ENCODE results near the gene SLC35G6.
"Not testable (repeated sequence)": the region's sequence is repeated elsewhere in the genome, so short reads cannot be mapped to it uniquely, and the experiment has no call there.

The SLC35G6 gene

DNA sequence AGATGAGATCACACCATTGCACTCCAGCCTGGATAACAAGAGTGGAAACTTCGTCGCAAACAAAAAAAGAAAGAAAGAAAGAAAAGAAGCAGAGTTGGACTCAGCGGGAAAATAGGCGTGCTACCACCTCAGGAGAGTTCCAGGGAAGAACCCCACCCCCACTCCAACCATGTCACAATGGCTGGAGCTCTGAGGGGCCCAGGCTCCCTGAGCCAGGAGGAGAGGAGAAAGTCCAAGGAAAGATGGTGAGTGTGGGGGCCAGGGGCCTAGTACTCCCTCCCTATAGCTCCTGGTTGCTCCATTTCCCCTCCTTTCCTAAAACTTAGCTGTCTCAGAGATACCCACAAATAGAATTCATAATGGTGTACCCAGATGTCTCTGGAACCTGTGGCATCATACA is at the start of gene SLC35G6:
Gene SLC35G6 (plus strand): TSS at position 172 of the 400 bp plus-strand sequence. CDS start 71 bp downstream, at position 243.
- H3K4me3 ChIP-seq (ENCODE audit: low read length) = peak within 1 kb of the TSS; percentile 72
- DNase-seq (ENCODE audit: low read depth) = not testable (repeated sequence)

GRCh38 chr17:7432296-7432695 is 49.0 kb upstream of the SLC35G6 start:
- no peak for DNase-seq (ENCODE audit: low read depth)
- no peak overlapping the region for H3K4me3 ChIP-seq (ENCODE audit: low read length)
- TF ChIP-seq, protein P1, sequence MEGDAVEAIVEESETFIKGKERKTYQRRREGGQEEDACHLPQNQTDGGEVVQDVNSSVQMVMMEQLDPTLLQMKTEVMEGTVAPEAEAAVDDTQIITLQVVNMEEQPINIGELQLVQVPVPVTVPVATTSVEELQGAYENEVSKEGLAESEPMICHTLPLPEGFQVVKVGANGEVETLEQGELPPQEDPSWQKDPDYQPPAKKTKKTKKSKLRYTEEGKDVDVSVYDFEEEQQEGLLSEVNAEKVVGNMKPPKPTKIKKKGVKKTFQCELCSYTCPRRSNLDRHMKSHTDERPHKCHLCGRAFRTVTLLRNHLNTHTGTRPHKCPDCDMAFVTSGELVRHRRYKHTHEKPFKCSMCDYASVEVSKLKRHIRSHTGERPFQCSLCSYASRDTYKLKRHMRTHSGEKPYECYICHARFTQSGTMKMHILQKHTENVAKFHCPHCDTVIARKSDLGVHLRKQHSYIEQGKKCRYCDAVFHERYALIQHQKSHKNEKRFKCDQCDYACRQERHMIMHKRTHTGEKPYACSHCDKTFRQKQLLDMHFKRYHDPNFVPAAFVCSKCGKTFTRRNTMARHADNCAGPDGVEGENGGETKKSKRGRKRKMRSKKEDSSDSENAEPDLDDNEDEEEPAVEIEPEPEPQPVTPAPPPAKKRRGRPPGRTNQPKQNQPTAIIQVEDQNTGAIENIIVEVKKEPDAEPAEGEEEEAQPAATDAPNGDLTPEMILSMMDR (conservative IDR thresholded peaks at IDR 0.05; ENCODE audit: low read length) = no peak

GRCh38 chr17:7435676-7436555 is 45.3 kb upstream of the SLC35G6 start:
- H3K4me3 ChIP-seq (ENCODE audit: low read length) = peak overlapping the region; percentile 45
- TF ChIP-seq, protein P1 (conservative IDR thresholded peaks at IDR 0.05; ENCODE audit: low read length) = no peak; the same call in 1 of the 2 replicates
- no peak for DNase-seq (ENCODE audit: low read depth)

GRCh38 chr17:7436556-7437368 is 44.5 kb upstream of the SLC35G6 start:
- TF ChIP-seq, protein P1 (conservative IDR thresholded peaks at IDR 0.05; ENCODE audit: low read length) = peak; percentile 39
- H3K4me3 ChIP-seq (ENCODE audit: low read length) = peak overlapping the region; percentile 44
- peak; percentile 67 for DNase-seq (ENCODE audit: low read depth)

GRCh38 chr17:7437369-7437863 is 43.8 kb upstream of the SLC35G6 start:
- no peak for DNase-seq (ENCODE audit: low read depth)
- peak overlapping the region; percentile 44 for H3K4me3 ChIP-seq (ENCODE audit: low read length)

DNA sequence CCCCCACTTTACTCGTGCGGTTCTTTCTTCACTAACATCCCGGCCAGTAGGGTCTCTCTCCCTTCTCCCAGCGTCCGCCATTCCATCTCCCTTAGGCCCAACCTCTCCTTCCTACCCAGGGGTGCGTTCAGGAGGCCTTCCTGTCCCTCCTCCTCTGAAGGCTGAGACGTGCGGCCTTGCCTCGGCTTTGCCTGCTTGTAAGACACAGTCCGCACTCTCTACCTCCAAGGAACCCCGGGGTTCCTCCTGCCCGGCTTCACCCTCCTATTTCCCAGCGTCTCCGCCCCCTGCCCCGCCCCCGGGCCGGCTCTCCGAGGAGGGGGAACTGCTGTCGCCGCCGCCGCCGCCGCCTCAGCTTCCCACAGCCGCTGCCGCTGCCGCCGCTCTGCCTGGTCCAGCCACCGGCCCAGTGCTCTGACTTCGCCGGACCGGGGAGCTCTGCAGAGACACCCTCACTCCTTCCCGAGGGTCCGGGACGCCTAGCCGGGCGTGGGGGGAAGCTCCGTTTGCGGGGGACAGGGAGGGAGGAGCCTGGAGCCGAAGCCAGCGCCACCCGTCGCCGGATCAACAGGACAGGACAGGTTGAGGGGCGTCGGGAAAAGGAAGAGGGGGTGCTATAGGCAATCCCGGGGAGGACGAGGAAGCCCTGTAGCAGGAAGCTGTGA is 43.2 kb upstream of the SLC35G6 start:
- no peak for DNase-seq (ENCODE audit: low read depth)
- peak overlapping the region; percentile 31 for H3K4me3 ChIP-seq (ENCODE audit: low read length)

More at GRCh38 chr17:7437369-7437863, 43.8 kb upstream of the SLC35G6 start:
- TF ChIP-seq, protein P1 (conservative IDR thresholded peaks at IDR 0.05; ENCODE audit: low read length) = no peak

More for the DNA sequence above, 43.2 kb upstream of the SLC35G6 start:
- TF ChIP-seq, protein P1 (conservative IDR thresholded peaks at IDR 0.05; ENCODE audit: low read length) = no peak
